Kasumi-1 (cell line): Measurements from ENCODE around the gene EPB41L2.
A peak's percentile ranks its signal among the peaks of the same experiment; 100 is the strongest.

Experiments
- DNase-seq, 2 experiments: peaks; one replicate each; lab custom pipeline; 2025; lab: John Stamatoyannopoulos, UW

EPB41L2 gene

DNA sequence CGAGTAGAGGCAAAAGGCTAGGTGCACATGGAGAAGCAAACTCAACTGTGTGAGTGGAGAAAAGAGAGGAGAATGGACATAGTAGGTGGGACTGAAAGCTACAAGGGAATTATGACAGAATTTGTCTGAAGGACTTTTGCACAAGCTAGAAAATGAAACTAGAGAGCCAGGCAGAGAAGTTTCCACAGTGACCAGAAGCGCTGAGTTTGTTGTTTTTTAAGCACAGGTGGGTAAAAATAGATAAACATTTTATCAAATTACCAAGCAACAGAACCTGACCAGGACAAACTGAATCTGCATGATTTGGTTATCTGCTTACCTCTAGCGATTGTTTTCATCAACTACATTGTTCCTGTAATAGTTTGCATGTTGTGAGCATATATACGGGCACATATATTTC, 197.3 kb downstream of the EPB41L2 start:
- DNase-seq: no peak

DNA sequence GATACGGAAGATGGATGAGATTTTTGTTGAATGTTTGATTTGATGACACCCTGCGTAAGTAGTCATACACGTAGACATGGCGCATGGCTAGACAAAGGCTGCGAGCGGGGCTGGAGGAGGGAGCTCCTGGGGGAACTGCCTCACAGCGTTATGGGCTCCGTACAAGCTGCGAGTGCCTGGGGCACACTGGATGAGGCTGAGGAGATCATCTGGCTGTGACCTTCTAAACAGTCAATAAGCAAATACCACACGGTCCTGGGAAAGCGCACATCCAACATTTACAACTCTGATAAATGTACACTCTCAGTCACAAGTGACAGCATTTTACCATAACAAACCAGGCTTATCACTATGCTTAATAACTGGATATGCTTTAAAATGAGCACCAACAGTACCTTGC, 198.7 kb downstream of the EPB41L2 start:
- no peak for DNase-seq

- DNase-seq: no peak
Observed at GRCh38 chr6:130863415-130864230, 199.4 kb downstream of the EPB41L2 start.

DNA sequence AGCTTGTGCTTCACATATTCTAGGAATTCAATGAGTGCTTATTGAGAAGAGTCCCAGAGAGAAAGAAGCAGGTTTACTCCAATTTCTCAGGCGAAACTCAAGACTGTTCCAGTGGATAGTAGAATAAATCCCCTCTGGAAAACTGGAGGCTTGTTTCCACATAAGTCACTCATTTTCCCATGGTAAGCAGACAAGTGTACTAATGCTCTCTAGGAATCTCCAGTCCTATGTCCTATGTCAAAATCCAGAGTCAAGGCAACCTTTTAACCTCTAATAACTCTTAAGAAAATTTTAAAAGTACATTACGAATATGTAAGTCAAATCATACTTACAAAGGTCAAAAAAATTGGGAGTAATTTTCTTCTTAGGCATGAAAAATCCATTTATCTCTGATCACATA, 200.7 kb downstream of the EPB41L2 start:
- DNase-seq: no peak

DNA sequence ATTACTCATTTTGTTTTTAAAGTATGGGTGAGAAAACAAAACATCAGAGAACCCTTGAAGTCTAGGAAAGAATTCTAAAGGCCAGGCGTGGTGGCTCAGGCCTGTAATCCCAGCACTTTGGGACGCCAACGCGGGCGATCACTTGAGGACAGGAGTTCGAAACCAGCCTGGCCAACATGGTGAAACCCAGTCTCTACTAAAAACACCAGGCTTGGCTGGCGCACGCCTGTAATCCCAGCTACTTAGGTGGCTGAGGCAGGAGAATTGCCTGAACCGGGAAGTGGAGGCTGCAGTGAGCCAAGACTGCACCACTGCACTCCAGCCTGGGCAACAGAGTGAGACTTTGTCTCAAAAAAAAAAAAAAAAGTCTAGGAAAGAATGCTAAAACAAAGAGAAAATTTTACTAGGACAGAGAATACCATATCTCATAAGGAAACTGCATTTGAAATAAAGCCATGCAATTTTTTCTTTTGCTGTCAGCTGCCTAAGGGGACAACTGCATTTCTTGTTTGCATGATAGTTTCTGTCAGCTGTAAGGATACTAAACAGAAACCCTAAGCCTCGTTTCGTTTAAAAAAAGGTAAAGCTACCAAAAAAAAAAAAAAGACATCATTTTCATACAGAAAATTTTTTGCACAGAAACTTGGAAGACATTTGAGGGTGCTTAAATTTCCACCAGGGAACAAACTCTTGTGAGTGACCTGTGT, 203.7 kb downstream of the EPB41L2 start:
- no peak for DNase-seq

- no peak for DNase-seq
Observed at GRCh38 chr6:130858498-130859160, 204.4 kb downstream of the EPB41L2 start.

DNA sequence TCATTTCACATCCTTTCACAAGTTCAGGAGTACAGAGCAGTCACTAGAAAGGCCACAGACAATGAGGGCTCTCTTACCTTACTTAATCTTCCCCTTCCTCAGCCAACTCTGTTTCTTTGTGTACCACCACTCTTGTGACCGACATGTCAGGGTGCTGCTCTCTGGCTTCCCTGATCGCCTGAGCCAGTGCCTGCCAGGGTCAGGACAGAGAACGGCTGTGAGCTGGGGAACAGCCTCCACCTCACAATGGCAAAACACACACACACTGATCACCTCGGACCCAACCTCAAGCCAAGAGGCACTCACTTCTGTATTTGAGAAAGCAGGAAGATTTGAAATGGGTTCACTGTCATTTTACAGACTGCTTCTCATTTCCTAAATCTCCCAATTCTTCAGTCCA, 205.0 kb downstream of the EPB41L2 start:
- DNase-seq: no peak

GRCh38 chr6:130853555-130854183, 209.4 kb downstream of the EPB41L2 start:
- DNase-seq: no peak

DNA sequence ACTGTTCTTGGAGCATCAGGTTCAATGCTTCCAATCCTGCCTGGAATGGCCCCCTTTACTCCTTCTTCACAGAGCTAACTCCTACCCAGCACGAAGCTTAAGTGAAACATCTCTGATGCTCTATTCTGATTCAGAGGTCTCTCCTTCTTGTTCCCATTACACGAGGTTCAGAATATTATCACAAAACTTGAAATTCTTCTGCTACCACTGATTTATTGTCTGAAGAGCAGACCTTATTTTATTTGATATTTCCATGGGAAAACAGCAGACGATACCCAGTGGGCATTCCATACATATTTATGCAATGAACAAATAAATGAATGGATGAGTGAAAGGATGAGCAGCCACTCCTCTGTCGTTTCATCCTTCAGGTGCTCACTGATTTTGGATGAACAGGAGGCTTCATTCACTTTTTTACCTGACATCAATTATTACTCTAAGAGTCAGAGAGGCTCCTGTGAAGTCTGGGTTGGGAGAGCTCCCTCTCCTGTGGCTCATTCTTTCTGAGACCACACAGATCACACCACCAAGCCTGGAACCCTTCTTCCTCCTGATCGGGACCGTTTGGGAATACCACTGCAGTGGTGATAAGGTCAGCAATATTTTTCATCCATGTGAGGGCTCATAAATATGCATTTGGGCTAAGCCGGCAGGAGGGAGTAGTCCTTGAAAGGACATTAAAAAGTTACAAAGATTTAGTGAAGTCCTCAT, 210.0 kb downstream of the EPB41L2 start:
- DNase-seq: no peak

GRCh38 chr6:130851026-130851425, 212.0 kb downstream of the EPB41L2 start:
- DNase-seq: no peak

DNA sequence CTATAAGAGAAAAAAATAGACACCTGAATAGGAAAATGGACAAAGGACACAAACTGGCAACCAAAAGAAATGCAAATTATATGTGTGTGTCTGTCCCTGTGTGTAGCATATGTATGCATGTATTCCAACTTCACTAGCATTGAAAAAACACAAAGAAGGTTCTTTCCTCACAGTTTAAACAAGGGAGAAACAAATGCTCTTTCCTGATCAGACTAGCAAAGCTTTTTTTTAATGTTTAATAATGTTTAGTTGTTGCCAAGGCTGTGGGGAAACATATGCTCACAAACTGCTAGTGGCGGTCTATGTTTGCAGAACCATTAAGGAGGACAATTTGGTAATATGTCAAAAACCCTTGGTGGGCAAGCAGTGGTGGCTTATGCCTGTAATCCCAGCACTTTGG, 213.5 kb downstream of the EPB41L2 start:
- no peak for DNase-seq

- peak in 1 of 2 experiments; percentile 8 for DNase-seq
Observed at GRCh38 chr6:130848945-130849344, 214.1 kb downstream of the EPB41L2 start.

DNA sequence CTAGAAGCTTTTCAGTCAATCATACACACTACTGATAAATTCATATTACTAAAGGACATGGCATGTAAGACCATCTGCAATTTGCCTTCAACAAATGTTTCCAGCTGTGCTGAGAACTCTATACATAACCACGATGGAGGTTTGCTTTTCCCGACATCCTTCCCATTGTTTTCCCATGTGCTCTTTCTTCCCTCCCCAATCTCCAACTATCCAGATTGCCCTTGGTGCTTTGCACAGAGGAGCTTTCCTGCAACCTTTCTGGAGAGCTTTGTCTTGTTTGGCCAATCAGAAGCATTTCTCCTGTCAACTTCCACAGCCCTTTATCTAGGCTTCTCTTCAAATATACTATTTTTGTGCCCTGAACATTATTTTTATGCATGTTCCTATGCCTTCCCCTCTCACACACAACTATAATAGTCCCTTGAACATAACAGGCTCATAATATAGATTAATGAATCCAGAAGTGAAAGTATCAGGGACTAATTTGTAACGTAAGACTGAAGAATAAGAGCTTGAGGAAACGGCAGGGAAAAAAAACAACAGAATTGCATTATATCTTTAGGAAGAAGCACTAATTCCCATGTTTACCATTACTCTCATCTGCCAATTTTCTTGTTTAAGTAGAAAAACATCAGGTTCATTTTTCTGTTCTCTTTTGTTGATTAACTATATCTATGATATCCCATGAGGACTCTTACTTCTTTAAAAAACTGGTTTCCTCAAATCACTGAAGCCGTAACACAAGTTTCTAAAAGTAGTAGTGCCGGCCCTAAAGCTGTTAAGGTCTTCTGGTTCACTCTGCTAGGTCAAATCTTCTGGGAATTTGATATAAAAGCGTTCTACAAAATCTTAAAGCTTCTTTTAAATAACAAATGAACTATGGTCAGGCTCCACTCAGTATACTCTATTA, 215.8 kb downstream of the EPB41L2 start:
- DNase-seq: no peak

GRCh38 chr6:130846501-130846900, 216.5 kb downstream of the EPB41L2 start:
- DNase-seq: no peak

DNA sequence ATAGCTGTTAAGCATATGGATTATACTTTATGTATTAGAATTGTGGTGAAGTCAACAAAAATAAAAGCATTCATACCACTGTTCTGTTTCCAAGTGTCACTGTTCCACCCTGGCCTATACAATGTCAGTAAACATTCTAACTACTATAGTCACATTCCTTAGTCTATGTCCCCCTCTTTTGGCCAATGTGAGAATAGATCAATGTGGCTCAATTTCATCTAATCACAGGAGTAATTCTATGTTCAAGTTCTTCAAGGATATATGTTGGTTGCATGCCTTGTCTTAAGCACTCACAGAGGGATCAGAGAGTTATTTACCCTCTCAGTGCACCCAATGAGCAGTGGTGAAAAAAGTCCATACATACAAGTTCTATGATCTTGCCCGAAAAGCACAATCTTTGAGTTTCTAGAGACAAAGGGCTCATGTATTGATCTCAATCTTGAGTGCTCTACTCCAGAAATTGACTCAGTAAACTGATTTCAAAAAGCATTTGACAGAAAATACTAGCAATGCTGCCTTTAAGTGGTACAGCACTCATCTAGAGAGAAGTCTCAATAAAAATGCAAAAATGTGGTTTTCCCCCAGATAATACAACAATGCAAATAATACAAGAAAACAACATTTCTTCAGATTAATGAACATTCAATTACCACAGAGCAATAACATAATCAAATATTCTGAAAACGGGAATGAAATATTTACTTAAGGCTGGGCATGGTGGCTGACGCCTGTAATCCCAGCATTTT, 219.3 kb downstream of the EPB41L2 start:
- peak; percentile 73 to 85 for DNase-seq

GRCh38 chr6:130841128-130841728, 221.8 kb downstream of the EPB41L2 start:
- DNase-seq: no peak

GRCh38 chr6:130840050-130840449, 223.0 kb downstream of the EPB41L2 start:
- DNase-seq: no peak

DNA sequence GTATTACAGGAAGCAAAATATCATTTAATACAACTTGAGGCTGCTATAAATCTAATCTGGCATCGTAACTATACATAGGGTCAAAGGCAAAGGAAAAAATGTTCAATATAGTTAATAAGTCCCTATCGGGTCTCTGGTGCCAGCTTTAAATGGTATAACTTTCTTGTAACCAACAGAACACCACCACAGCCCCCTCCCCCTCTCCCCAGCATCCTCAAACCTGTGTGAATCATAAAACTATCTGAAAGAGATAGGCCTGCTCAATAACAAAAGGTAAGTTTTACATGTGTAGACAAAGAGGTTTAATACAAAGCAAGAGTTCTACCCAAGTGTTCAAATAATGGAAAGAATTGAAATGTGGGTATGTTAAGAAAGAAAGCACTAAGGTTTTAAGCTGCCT, 223.7 kb downstream of the EPB41L2 start:
- DNase-seq: no peak

DNA sequence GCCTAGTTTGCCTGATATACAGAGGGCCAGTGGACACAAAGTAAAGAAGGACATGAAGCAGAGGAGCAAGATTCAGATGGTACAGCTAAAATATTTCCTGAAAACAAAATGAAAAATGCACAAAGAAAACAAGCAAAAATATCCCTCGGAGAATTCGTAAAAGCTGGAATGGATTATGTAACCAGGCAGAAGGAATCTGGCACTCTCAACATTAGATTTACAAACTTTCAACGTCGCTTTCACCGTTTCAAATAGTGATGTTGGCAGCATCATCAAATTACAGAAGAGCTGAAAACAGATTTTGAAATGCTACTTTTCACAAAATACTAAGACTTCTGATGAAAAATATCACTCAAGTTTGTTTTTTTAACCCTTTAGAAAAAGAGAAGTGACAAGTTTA, 224.1 kb downstream of the EPB41L2 start:
- DNase-seq: no peak
